K562 (cell line): Measurements from ENCODE around the gene LIMCH1. TPM values are rescaled to one million over a fixed set of nuclear protein-coding genes. Genes with fewer than 3 reads are reported as not detected.

Experiments
- ATAC-seq: fragments of 200-7000 bp; cut with Tn5 transposase; 3 replicates; pipeline ENCODE4 v1.9.1; 2020; ENCODE audit warnings: moderate library complexity
- BruUV-seq: library from RNA; stranded (reverse); fragments of 400-500 nt; replicated peaks from 2 replicates; lab custom pipeline; 2021; lab: Mats Ljungman, UMichigan
- CTCF ChIA-PET: fragments of 300-600 bp; formaldehyde crosslinking; extraction: SDS; loops from one replicate; lab custom pipeline; 2021; ENCODE audit warnings: low intra/inter-chr PET ratio; lab: Yijun Ruan, JAX
- POLR2A ChIA-PET: fragments of 300-600, 350-650 bp; sonication (Branson Sonifier 250); formaldehyde crosslinking; extraction: SDS; loops from one replicate; lab custom pipeline; 2021; ENCODE audit warnings: antibody characterized with exemption, inconsistent platforms; lab: Yijun Ruan, JAX
- DNase-seq, 4 experiments: peaks; one replicate each; pipeline versions ENCODE4 v3.0.0 to v3.0.0-alpha.2; 2011 to 2018; ENCODE audit warnings: low spot score in 3 of 4, mixed read lengths in 3 of 4; ENCODE audit errors: extremely low read depth in 1 of 4
- FAIRE-seq: peaks from 2 replicates; lab custom pipeline; 2011; peaks lifted over from hg19 to GRCh38; lab: Jason Lieb, UNC
- H2AFZ ChIP-seq: 2 replicates; pipeline ENCODE4 v1.6.0; 2011; ENCODE audit warnings: low read depth, low read length, control low read depth, inconsistent platforms
- H3K27ac ChIP-seq: fragments of 200-600 bp; 3 replicates; pipeline ENCODE4 v1.8.0; 2011; ENCODE audit warnings: low read depth, mild to moderate bottlenecking, control low read depth, inconsistent platforms, low read length, moderate library complexity, mixed read lengths; ENCODE audit errors: extremely low read depth
- H3K27me3 ChIP-seq, 2 experiments: fragments of 300-600 bp in 1 of 2; 2 replicates in 1 of 2; 3 replicates in 1 of 2; pipeline versions ENCODE4 v1.6.0 to v1.8.0; 2011; ENCODE audit warnings: inconsistent platforms in 2 of 2, low read length in 2 of 2, mild to moderate bottlenecking in 1 of 2, mixed read lengths in 1 of 2, moderate library complexity in 1 of 2; ENCODE audit not compliant: control insufficient read depth in 2 of 2, insufficient read depth in 2 of 2
- H3K36me3 ChIP-seq: fragments of 300-600 bp; 3 replicates; pipeline ENCODE4 v1.8.0; 2011; ENCODE audit warnings: mild to moderate bottlenecking, low read length, inconsistent platforms; ENCODE audit not compliant: control insufficient read depth, insufficient read depth
- H3K4me1 ChIP-seq, 2 experiments: fragments of 200-600 bp in 1 of 2; replicated peaks in 1 of 2; 2 replicates in 1 of 2; 3 replicates in 1 of 2; pipeline versions ENCODE4 v1.5.1 to v1.8.0; 2011; ENCODE audit warnings: inconsistent platforms in 2 of 2, low read length in 2 of 2, mild to moderate bottlenecking in 1 of 2, mixed read lengths in 1 of 2, moderate library complexity in 1 of 2; ENCODE audit not compliant: control insufficient read depth in 2 of 2, insufficient read depth in 2 of 2
- H3K4me2 ChIP-seq: 2 replicates; pipeline ENCODE4 v1.6.1; 2011; ENCODE audit warnings: low read length, control low read depth, inconsistent platforms, mixed read lengths; ENCODE audit not compliant: insufficient read depth
- H3K4me3 ChIP-seq: fragments of 200-600 bp; sonication (generic), shearing (Covaris generic); 2 replicates; pipeline ENCODE4 v1.5.1; 2016; ENCODE audit warnings: control low read depth, inconsistent platforms
- H3K79me2 ChIP-seq: fragments of 200-600 bp; 3 replicates; pipeline ENCODE4 v1.8.0; 2011; ENCODE audit warnings: low read length, inconsistent platforms; ENCODE audit not compliant: control insufficient read depth, insufficient read depth
- H3K9ac ChIP-seq, 2 experiments: 2 replicates each; pipeline versions ENCODE4 v1.6.0 to v1.6.1; 2011; ENCODE audit warnings: low read depth in 2 of 2, low read length in 2 of 2, control low read depth in 1 of 2, inconsistent platforms in 1 of 2, mild to moderate bottlenecking in 1 of 2, mixed read lengths in 1 of 2; ENCODE audit not compliant: insufficient read depth in 1 of 2
- H3K9me1 ChIP-seq: one replicate; pipeline ENCODE4 v1.6.0; 2011; ENCODE audit warnings: inconsistent platforms, mild to moderate bottlenecking, low read length, moderate library complexity; ENCODE audit not compliant: control insufficient read depth, insufficient read depth
- H3K9me3 ChIP-seq: replicated peaks from 2 replicates; pipeline ENCODE4 v1.5.1; 2011; ENCODE audit warnings: low read depth, low read length, inconsistent platforms; ENCODE audit not compliant: control insufficient read depth, insufficient read depth
- H4K20me1 ChIP-seq: replicated peaks from 2 replicates; pipeline ENCODE4 v1.6.1; 2011; ENCODE audit warnings: low read length, inconsistent platforms, mixed read lengths; ENCODE audit not compliant: control insufficient read depth, insufficient read depth
- CBX2 ChIP-seq: fragments of 200-600 bp; sonication (generic); IDR thresholded peaks from one replicate; pipeline ENCODE4 v1.6.1; 2012; ENCODE audit warnings: mild to moderate bottlenecking, low read length, inconsistent platforms; ENCODE audit not compliant: insufficient read depth, poor library complexity, severe bottlenecking
- CREB3L1 ChIP-seq: fragments of 450-650 bp; IDR thresholded peaks from 2 replicates; pipeline ENCODE4 v1.6.1; 2014; ENCODE audit warnings: low read depth, mild to moderate bottlenecking, moderate library complexity, borderline replicate concordance
- HSF4 ChIP-seq: fragments of 250-450 bp; sonication (Bioruptor Pico); IDR thresholded peaks from 2 replicates; pipeline ENCODE4 v2.1.2; 2022; ENCODE audit warnings: mild to moderate bottlenecking, moderate library complexity, borderline replicate concordance
- KHSRP ChIP-seq: fragments of 450-650 bp; IDR thresholded peaks from 2 replicates; pipeline ENCODE4 v1.6.1; 2017
- NR2C2 ChIP-seq, 2 experiments: fragments of 200-800 bp in 1 of 2; sonication (Bioruptor generic) in 1 of 2; sonication (generic) in 1 of 2; formaldehyde crosslinking in 1 of 2; IDR thresholded peaks; 2 replicates each; pipeline versions ENCODE4 v1.6.1 to v1.8.0; 2016 to 2022; ENCODE audit warnings: mild to moderate bottlenecking in 1 of 2, missing compliant biosample characterization in 1 of 2, missing genetic modification characterization in 1 of 2, missing genetic modification reagents in 1 of 2
- POLR2G ChIP-seq: fragments of 200-400 bp; formaldehyde crosslinking; IDR thresholded peaks from 2 replicates; pipeline ENCODE4 v1.6.1; 2017; ENCODE audit warnings: low read depth, mild to moderate bottlenecking, antibody characterized with exemption, low read length, moderate library complexity
- RHOXF2B ChIP-seq: fragments of 250-450 bp; sonication (Bioruptor Pico); conservative IDR thresholded peaks from 2 replicates; pipeline ENCODE4 v1.5.1; 2021
- SNRNP70 ChIP-seq: fragments of 200-400 bp; formaldehyde crosslinking; optimal IDR thresholded peaks from 2 replicates; pipeline ENCODE3; 2017; ENCODE audit warnings: low read depth, low read length
- SP1 ChIP-seq: sonication (generic); formaldehyde crosslinking; IDR thresholded peaks from 2 replicates; pipeline ENCODE4 v1.8.1; 2022; ENCODE audit warnings: mild to moderate bottlenecking, missing genetic modification reagents
- SRSF3 ChIP-seq: fragments of 200-400 bp; formaldehyde crosslinking; IDR thresholded peaks from 2 replicates; pipeline ENCODE4 v1.6.1; 2016; ENCODE audit warnings: mild to moderate bottlenecking, low read length, moderate library complexity; ENCODE audit not compliant: insufficient read depth
- STAG1 ChIP-seq: sonication (generic); formaldehyde crosslinking; IDR thresholded peaks from 2 replicates; pipeline ENCODE4 v1.5.0; 2020; ENCODE audit warnings: missing genetic modification reagents, borderline replicate concordance
- TFAP4 ChIP-seq: sonication (generic); formaldehyde crosslinking; IDR thresholded peaks from 2 replicates; pipeline ENCODE4 v1.8.0; 2022; ENCODE audit warnings: missing genetic modification reagents, mild to moderate bottlenecking, moderate library complexity, borderline replicate concordance
- XRCC3 ChIP-seq: fragments of 450-650 bp; IDR thresholded peaks from 2 replicates; pipeline ENCODE4 v1.6.1; 2017; ENCODE audit warnings: mild to moderate bottlenecking, moderate library complexity
- ZBTB8A ChIP-seq: fragments of 450-650 bp; IDR thresholded peaks from 2 replicates; pipeline ENCODE4 v1.6.1; 2018; ENCODE audit warnings: mild to moderate bottlenecking, moderate library complexity; ENCODE audit not compliant: partially characterized antibody
- WGBS: fragments of 100-300 bp; shearing (Covaris generic); methylation state at CpG from one replicate; pipeline ENCODE4 v1.1.6; 2016; ENCODE audit warnings: low coverage, mixed read lengths; ENCODE audit not compliant: insufficient coverage; ENCODE audit errors: missing lambda C conversion rate; 5-methylcytosine and 5-hydroxymethylcytosine counted together
- in situ Hi-C: fragments of 300-500 bp; cut with MboI; formaldehyde crosslinking; loops from 4 replicates; pipeline ENCODE4 v1.15.0; 2018; ENCODE audit warnings: inconsistent platforms, mixed read lengths
- intact Hi-C: fragments of 100-400 bp; cut with micrococcal nuclease; formaldehyde crosslinking; loops from 2 replicates; pipeline ENCODE4 v1.14.2; 2022
- polyA plus RNA-seq, 8 experiments: library from polyadenylated mRNA; depleted of rRNA in 4 of 8; stranded (reverse) in 5 of 8; unstranded in 3 of 8; fragments of >200 nt; fragmentation: Nextera tagmentation in 2 of 8; fragmentation: Illumina TruSeq in 1 of 8; extraction: Ambion mirVana in 2 of 8; extraction: Trizol in 1 of 8; gene quantifications; 2 replicates each; pipeline versions ENCODE4 v1.2.1 to v1.2.3, GENCODE V29; 2011 to 2014; ENCODE audit warnings: inconsistent platforms in 1 of 8, missing spikeins in 1 of 8
- total RNA-seq, 7 experiments: library from RNA; depleted of rRNA in 6 of 7; stranded (reverse); fragments of >200 nt in 6 of 7; fragmentation: Illumina TruSeq in 2 of 7; extraction: Trizol in 2 of 7; gene quantifications; 2 replicates each; pipeline versions ENCODE4 v1.2.1 to v1.2.3, GENCODE V29; 2011 to 2021; ENCODE audit warnings: low replicate concordance in 1 of 7

LIMCH1 gene
- total and polyA plus RNA-seq, 9 of the 15 experiments (the other 6 are each of a cell fraction or from before 2014, with no cell fraction given): 0.35 TPM; not detected in 8

- TF ChIP-seq SNRNP70 (no peak), STAG1 (CRISPR knock-in tag) (no peak), SRSF3 (no peak), TFAP4 (CRISPR knock-in tag) (no peak), CBX2 (no peak), NR2C2 (CRISPR knock-in tag; IDR thresholded peaks at IDR 0.05) (no peak), NR2C2 (tag; IDR thresholded peaks at IDR 0.05) (no peak)
- TF ChIP-seq, all 486 proteins: peak for 0
Measured at GRCh38 chr4:41632481-41633073, 94.6 kb downstream of the LIMCH1 start (continued).

- no peaks in the 10 kb centered on the region for H3K79me2 ChIP-seq
- no peak overlapping the region for H2AFZ ChIP-seq
- H3K4me3 ChIP-seq: no peak overlapping the region
- H4K20me1 ChIP-seq: no peaks in the 10 kb centered on the region
- DNase-seq (no peak), FAIRE-seq (no peak), ATAC-seq (no peak)
- CTCF ChIA-PET: no interaction called here
- intact Hi-C loops (no loop called here), in situ Hi-C loops (no loop called here)
- H3K9ac ChIP-seq: no peak overlapping the region
- no peaks in the 10 kb centered on the region for H3K9me1 ChIP-seq
- H3K27me3 ChIP-seq: no peaks in the 10 kb centered on the region
- no peak overlapping the region for H3K27ac ChIP-seq
- POLR2A ChIA-PET: interaction anchor here (1.0 kb wide), 1 partner anchor 14 kb away, joined by 4 read pairs; no protein-coding TSS in a partner anchor
- no peaks in the 10 kb centered on the region for H3K9me3 ChIP-seq
- 0% methylated on average over 4 of the region's 4 CpGs for WGBS
- no peaks in the 10 kb centered on the region for H3K4me1 ChIP-seq
- H3K36me3 ChIP-seq: no peaks in the 10 kb centered on the region
- BruUV-seq: no TSS peak
- no peak overlapping the region for H3K4me2 ChIP-seq
- TF ChIP-seq RHOXF2B (CRISPR knock-in tag) (no peak), HSF4 (CRISPR knock-in tag) (no peak), SP1 (CRISPR knock-in tag) (no peak), KHSRP (no peak), CREB3L1 (no peak), POLR2G (no peak), SNRNP70 (no peak), ZBTB8A (no peak), XRCC3 (no peak)
Measured at GRCh38 chr4:41633321-41633720, 95.4 kb downstream of the LIMCH1 start.
